Measurements from ENCODE around the gene ZNF865.

DNA sequence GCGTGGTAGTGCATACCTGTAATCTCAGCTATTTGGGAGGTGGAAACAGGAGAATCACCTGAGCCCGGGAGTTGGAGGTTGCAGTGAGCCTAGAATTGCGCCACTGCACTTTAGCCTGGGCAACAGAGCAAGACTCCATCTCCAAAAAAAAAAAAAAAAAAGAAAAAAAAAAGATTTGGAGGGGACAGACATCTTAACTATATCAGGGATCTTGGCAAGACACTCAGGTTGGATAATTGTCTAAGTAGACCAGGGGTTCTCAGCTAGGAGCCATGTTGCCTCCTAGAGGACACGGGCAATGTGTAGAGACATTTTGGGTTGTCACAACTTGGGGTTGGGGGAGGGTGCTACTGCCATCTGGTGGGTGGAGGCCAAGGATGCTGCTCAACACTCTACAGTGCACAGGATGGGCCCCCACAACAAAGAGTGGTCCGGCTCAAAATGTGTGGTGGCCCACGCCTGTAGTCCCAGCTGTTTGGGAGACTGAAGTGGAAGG is 33.5 kb downstream of the ZNF865 start:
- no peak for TF ChIP-seq POLR2AphosphoS5 (IDR thresholded peaks at IDR 0.05)
- TF ChIP-seq, protein P1, sequence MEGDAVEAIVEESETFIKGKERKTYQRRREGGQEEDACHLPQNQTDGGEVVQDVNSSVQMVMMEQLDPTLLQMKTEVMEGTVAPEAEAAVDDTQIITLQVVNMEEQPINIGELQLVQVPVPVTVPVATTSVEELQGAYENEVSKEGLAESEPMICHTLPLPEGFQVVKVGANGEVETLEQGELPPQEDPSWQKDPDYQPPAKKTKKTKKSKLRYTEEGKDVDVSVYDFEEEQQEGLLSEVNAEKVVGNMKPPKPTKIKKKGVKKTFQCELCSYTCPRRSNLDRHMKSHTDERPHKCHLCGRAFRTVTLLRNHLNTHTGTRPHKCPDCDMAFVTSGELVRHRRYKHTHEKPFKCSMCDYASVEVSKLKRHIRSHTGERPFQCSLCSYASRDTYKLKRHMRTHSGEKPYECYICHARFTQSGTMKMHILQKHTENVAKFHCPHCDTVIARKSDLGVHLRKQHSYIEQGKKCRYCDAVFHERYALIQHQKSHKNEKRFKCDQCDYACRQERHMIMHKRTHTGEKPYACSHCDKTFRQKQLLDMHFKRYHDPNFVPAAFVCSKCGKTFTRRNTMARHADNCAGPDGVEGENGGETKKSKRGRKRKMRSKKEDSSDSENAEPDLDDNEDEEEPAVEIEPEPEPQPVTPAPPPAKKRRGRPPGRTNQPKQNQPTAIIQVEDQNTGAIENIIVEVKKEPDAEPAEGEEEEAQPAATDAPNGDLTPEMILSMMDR (IDR thresholded peaks at IDR 0.05; ENCODE audit: poor library complexity, severe bottlenecking), result peak; percentile 65
- no peak for TF ChIP-seq EZH2 (IDR thresholded peaks at IDR 0.05; ENCODE audit: borderline replicate concordance, insufficient read depth, low read length, poor library complexity, severe bottlenecking)
- no peak for TF ChIP-seq TAF1 (IDR thresholded peaks at IDR 0.05; ENCODE audit: low read depth)
- TF ChIP-seq, protein P2, sequence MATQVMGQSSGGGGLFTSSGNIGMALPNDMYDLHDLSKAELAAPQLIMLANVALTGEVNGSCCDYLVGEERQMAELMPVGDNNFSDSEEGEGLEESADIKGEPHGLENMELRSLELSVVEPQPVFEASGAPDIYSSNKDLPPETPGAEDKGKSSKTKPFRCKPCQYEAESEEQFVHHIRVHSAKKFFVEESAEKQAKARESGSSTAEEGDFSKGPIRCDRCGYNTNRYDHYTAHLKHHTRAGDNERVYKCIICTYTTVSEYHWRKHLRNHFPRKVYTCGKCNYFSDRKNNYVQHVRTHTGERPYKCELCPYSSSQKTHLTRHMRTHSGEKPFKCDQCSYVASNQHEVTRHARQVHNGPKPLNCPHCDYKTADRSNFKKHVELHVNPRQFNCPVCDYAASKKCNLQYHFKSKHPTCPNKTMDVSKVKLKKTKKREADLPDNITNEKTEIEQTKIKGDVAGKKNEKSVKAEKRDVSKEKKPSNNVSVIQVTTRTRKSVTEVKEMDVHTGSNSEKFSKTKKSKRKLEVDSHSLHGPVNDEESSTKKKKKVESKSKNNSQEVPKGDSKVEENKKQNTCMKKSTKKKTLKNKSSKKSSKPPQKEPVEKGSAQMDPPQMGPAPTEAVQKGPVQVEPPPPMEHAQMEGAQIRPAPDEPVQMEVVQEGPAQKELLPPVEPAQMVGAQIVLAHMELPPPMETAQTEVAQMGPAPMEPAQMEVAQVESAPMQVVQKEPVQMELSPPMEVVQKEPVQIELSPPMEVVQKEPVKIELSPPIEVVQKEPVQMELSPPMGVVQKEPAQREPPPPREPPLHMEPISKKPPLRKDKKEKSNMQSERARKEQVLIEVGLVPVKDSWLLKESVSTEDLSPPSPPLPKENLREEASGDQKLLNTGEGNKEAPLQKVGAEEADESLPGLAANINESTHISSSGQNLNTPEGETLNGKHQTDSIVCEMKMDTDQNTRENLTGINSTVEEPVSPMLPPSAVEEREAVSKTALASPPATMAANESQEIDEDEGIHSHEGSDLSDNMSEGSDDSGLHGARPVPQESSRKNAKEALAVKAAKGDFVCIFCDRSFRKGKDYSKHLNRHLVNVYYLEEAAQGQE (IDR thresholded peaks at IDR 0.05; ENCODE audit: borderline replicate concordance), result no peak
- no peak for TF ChIP-seq MXI1 (conservative IDR thresholded peaks at IDR 0.05; ENCODE audit: poor library complexity, severe bottlenecking)
- no peak for TF ChIP-seq EP300 (conservative IDR thresholded peaks at IDR 0.05; ENCODE audit: poor library complexity, severe bottlenecking)
- no peak for TF ChIP-seq RAD21 (conservative IDR thresholded peaks at IDR 0.05)
- peak; percentile 39 for TF ChIP-seq SMC3 (conservative IDR thresholded peaks at IDR 0.05; ENCODE audit: poor library complexity)
